ENCODE measurements around the gene ITPRID1. TPM values are rescaled to one million over a fixed set of nuclear protein-coding genes. Genes with fewer than 3 reads are reported as not detected.

Gene ITPRID1
- total RNA-seq, 1 experiment from 2014 or later = not detected

DNA sequence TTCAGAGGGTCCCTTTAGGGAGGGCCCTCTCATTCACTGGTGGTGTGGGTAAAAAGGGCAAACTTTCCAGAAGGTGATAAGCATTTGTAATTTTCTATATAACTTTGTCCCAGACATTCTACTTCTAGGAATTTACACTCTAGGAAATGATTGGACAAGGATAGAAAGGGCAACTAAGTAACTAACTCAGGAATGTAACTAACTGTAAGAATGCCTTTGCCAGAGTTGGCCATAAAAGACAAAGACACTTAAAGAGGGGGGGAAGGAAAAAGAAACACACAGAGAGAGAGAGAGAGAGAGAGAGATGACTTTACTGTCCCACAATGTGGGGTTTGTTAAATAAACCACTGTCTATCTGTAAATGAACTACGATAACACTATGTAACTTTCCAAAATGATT lies 38.5 kb upstream of the ITPRID1 start:
- BruUV-seq (replicated peaks) = no TSS peak
- intact Hi-C loops (cut with micrococcal nuclease) = no loop called here
- Mint-ChIP-seq H3K27me3 (ENCODE audit: insufficient read depth, unreplicated experiment) (peaks cover 19% of the 10 kb centered on the region), H3K36me3 (ENCODE audit: insufficient read depth, unreplicated experiment) (no peaks in the 10 kb centered on the region), H3K4me1 (ENCODE audit: insufficient read depth, unreplicated experiment) (no peaks in the 10 kb centered on the region), H3K9me3 (ENCODE audit: unreplicated experiment) (peaks cover 7% of the 10 kb centered on the region), H3K4me3 (ENCODE audit: unreplicated experiment) (no peak overlapping the region), H3K27ac (ENCODE audit: low read depth, unreplicated experiment) (no peak overlapping the region)
- TF ChIP-seq, protein P1, sequence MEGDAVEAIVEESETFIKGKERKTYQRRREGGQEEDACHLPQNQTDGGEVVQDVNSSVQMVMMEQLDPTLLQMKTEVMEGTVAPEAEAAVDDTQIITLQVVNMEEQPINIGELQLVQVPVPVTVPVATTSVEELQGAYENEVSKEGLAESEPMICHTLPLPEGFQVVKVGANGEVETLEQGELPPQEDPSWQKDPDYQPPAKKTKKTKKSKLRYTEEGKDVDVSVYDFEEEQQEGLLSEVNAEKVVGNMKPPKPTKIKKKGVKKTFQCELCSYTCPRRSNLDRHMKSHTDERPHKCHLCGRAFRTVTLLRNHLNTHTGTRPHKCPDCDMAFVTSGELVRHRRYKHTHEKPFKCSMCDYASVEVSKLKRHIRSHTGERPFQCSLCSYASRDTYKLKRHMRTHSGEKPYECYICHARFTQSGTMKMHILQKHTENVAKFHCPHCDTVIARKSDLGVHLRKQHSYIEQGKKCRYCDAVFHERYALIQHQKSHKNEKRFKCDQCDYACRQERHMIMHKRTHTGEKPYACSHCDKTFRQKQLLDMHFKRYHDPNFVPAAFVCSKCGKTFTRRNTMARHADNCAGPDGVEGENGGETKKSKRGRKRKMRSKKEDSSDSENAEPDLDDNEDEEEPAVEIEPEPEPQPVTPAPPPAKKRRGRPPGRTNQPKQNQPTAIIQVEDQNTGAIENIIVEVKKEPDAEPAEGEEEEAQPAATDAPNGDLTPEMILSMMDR (IDR thresholded peaks at IDR 0.05; ENCODE audit: unreplicated experiment) = no peak
- CTCF ChIA-PET = interaction anchor here (0.9 kb wide), 2 partner anchors 100 to 102 kb away, joined by 3 read pairs; no protein-coding TSS in a partner anchor
- POLR2A ChIA-PET = no interaction called here
- DNase-seq (ENCODE audit: unreplicated experiment) = no peak

DNA sequence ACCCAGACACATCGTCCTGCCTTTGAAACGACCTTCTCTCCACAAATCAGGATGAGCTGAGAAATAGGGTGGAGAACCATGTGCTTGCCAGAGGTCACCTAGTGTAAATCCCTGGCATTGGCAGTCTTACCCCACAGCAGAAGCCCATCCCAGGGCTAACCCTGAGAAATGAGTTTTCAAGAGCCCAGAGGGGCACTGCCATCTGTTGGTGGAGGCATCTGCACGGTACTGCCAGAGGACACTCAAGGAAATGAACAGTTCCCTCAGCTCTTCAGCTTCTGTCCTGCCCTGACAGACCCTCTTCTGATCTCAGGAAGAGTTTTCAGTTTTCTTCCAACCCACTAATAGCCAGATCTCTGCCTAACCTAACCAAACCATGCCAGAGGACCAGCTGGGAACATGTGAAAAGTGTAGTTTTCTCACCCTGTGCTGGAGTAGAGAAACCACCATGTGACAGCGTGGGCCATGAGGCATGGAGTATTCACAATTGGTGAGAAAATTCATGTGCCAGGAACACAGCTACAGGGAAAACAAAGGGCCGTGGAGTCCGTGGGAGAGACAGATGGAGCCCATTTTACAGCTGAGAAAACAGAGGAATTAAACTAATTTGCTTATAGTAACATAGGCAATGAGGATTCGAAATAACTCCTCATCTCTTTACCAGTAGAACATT lies 37.7 kb upstream of the ITPRID1 start:
- Mint-ChIP-seq H3K27ac (ENCODE audit: low read depth, unreplicated experiment) (no peak overlapping the region), H3K4me1 (ENCODE audit: insufficient read depth, unreplicated experiment) (no peaks in the 10 kb centered on the region), H3K36me3 (ENCODE audit: insufficient read depth, unreplicated experiment) (no peaks in the 10 kb centered on the region), H3K9me3 (ENCODE audit: unreplicated experiment) (peaks cover 7% of the 10 kb centered on the region), H3K27me3 (ENCODE audit: insufficient read depth, unreplicated experiment) (peaks cover 19% of the 10 kb centered on the region), H3K4me3 (ENCODE audit: unreplicated experiment) (no peak overlapping the region)
- CTCF ChIA-PET = interaction anchor here (0.7 to 4.4 kb wide), 6 partner anchors 11 to 103 kb away, joined by 3 to 18 read pairs (median 3); no protein-coding TSS in a partner anchor
- no peak for DNase-seq (ENCODE audit: unreplicated experiment)
- intact Hi-C loops (cut with micrococcal nuclease) = no loop called here
- TF ChIP-seq, protein P1 (IDR thresholded peaks at IDR 0.05; ENCODE audit: unreplicated experiment) = no peak
- POLR2A ChIA-PET = no interaction called here
- BruUV-seq (replicated peaks) = no TSS peak

DNA sequence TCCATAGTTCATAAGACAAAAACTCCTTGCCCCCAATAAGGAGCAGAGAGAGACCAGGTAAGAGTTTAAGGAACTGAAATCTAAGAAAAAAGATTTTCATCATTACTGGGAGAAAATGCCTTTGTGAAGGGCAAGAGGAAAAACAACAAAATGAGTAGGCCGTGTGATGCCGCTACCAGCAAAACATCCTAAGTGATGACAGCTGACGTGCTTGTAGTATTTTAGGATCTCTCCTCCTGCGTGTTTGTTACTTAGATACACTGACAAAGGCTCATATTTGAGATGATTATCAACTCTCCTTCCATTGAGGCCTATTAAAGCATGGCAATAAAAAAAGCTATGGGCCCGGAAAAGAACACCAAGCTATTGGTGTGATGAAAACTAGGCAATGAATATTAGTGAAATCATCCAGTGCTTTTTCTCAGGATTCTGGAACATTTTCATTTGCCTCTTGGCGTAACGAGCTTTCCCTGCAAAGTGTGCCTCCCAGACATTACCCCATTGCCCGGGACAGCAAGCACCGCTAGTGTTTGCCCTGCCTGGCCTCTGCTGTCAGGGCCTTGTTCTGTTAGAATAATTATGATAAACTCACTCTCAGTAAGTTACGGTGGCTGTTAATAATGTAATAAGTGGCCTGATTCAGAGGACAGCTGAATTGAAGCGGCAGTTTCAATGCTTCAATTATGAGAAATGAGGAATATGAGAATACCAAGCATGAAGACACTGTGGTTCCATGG lies 36.8 kb upstream of the ITPRID1 start:
- intact Hi-C loops (cut with micrococcal nuclease) = no loop called here
- no peak overlapping the region for H3K4me3 Mint-ChIP-seq (ENCODE audit: unreplicated experiment)
- CTCF ChIA-PET = interaction anchor here (0.7 to 4.4 kb wide), 5 partner anchors 11 to 824 kb away, joined by 3 to 18 read pairs (median 3); no protein-coding TSS in a partner anchor
- DNase-seq (ENCODE audit: unreplicated experiment) = no peak
- no peak overlapping the region for H3K27ac Mint-ChIP-seq (ENCODE audit: low read depth, unreplicated experiment)
- H3K27me3 Mint-ChIP-seq (ENCODE audit: insufficient read depth, unreplicated experiment) = peaks cover 19% of the 10 kb centered on the region
- no peaks in the 10 kb centered on the region for H3K4me1 Mint-ChIP-seq (ENCODE audit: insufficient read depth, unreplicated experiment)
- BruUV-seq (replicated peaks) = no TSS peak
- POLR2A ChIA-PET = no interaction called here
- TF ChIP-seq, protein P1 (IDR thresholded peaks at IDR 0.05; ENCODE audit: unreplicated experiment) = no peak
- peaks cover 7% of the 10 kb centered on the region for H3K9me3 Mint-ChIP-seq (ENCODE audit: unreplicated experiment)
- H3K36me3 Mint-ChIP-seq (ENCODE audit: insufficient read depth, unreplicated experiment) = no peaks in the 10 kb centered on the region

DNA sequence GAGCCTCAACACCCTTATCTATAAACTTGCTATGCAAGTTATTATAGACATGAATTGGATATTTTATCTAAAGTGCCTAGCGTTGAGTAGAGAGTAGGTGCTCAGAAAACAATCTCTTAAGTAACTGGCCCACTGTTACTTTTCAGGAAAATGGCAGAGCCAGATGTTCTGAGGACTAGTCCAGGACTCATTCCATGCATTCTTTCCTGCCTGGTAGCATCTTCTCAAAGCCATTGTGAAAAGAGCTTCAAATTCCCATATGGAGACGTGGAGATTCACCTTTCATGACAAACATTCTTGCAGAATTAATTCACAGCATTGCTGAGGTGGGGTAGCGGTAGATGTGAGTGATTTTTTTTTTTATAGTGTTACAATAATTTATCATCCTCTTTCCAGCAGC lies 35.9 kb upstream of the ITPRID1 start:
- TF ChIP-seq, protein P1 (IDR thresholded peaks at IDR 0.05; ENCODE audit: unreplicated experiment) = no peak
- Mint-ChIP-seq H3K36me3 (ENCODE audit: insufficient read depth, unreplicated experiment) (no peaks in the 10 kb centered on the region), H3K27ac (ENCODE audit: low read depth, unreplicated experiment) (no peak overlapping the region), H3K4me3 (ENCODE audit: unreplicated experiment) (no peak overlapping the region), H3K9me3 (ENCODE audit: unreplicated experiment) (peaks cover 7% of the 10 kb centered on the region), H3K4me1 (ENCODE audit: insufficient read depth, unreplicated experiment) (no peaks in the 10 kb centered on the region), H3K27me3 (ENCODE audit: insufficient read depth, unreplicated experiment) (peaks cover 19% of the 10 kb centered on the region)
- no peak for DNase-seq (ENCODE audit: unreplicated experiment)
- ChIA-PET POLR2A (no interaction called here), CTCF (interaction anchor here (0.9 to 4.4 kb wide), 3 partner anchors 10 to 823 kb away, joined by 3 to 18 read pairs (median 10); no protein-coding TSS in a partner anchor)
- no TSS peak for BruUV-seq (replicated peaks)
- intact Hi-C loops (cut with micrococcal nuclease) = no loop called here
